WERI-Rb-1 (cell line): Measurements from ENCODE around the gene HOXC13.

Experiments
- DNase-seq: peaks from one replicate; pipeline ENCODE4 v3.0.0-alpha.2; 2020
- H3K27ac ChIP-seq: fragments of 250-450 bp; sonication (Bioruptor Pico); 2 replicates; pipeline ENCODE4 v1.5.1; 2020; ENCODE audit warnings: mild to moderate bottlenecking, moderate library complexity
- H3K27me3 ChIP-seq: fragments of 250-450 bp; sonication (Bioruptor Pico); 2 replicates; pipeline ENCODE4 v1.5.1; 2021; ENCODE audit warnings: mild to moderate bottlenecking, low read depth, moderate library complexity; ENCODE audit not compliant: insufficient read depth, severe bottlenecking
- H3K36me3 ChIP-seq: fragments of 250-450 bp; sonication (Bioruptor Pico); 2 replicates; pipeline ENCODE4 v1.5.1; 2020; ENCODE audit warnings: mild to moderate bottlenecking, moderate library complexity
- H3K4me3 ChIP-seq: 2 replicates; pipeline ENCODE4 v1.5.1; 2011; ENCODE audit warnings: low read depth, mild to moderate bottlenecking, control low read depth, low read length
- H3K9me3 ChIP-seq: fragments of 250-450 bp; sonication (Bioruptor Pico); 2 replicates; pipeline ENCODE4 v1.5.1; 2021; ENCODE audit warnings: mild to moderate bottlenecking, moderate library complexity; ENCODE audit not compliant: severe bottlenecking
- TF ChIP-seq, protein P1 (sequence below): IDR thresholded peaks from 2 replicates; pipeline ENCODE4 v1.5.1; 2011; ENCODE audit warnings: low read depth, mild to moderate bottlenecking, control low read depth, inconsistent platforms, low read length

The HOXC13 gene

DNA sequence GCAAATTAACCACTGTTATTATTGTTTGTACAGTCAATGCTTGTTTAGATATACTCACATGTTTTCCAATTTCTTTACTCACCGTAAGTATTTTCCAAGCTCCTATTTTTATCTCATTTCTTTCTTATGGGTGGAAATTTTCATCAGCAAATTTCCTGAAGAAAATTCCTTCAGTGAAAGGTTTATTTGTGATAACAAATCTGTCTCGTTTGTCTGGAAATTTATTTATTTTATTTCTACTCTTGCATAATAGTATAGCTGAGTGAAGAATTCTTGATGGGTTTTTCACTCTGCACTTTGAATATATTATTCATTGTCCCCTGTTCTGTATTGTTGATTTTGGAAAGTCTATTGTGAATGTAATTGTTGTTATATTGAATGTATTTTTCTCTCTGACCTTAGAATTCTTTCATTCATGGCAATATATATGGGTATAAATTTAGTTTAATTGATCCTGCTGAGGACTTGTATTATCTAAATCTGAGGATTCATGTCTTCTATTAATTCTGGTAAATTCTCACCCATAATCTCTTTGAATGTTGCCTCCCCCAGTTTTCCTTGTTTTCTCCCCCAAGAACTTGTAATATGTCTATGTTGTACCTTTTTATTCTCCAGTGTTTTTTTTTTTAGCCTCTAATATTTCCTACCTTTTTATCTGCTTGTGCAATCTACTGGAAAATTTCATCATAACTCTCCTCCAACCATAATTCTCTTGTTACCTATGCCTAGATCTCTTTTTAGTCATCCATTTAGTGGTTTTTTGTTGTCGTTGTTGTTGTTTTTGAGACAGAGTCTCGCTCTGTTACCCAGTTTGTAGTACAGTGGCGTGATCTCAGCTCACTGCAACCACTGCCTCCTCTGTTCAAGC, 21.6 kb upstream of the HOXC13 start:
- TF ChIP-seq, protein P1, sequence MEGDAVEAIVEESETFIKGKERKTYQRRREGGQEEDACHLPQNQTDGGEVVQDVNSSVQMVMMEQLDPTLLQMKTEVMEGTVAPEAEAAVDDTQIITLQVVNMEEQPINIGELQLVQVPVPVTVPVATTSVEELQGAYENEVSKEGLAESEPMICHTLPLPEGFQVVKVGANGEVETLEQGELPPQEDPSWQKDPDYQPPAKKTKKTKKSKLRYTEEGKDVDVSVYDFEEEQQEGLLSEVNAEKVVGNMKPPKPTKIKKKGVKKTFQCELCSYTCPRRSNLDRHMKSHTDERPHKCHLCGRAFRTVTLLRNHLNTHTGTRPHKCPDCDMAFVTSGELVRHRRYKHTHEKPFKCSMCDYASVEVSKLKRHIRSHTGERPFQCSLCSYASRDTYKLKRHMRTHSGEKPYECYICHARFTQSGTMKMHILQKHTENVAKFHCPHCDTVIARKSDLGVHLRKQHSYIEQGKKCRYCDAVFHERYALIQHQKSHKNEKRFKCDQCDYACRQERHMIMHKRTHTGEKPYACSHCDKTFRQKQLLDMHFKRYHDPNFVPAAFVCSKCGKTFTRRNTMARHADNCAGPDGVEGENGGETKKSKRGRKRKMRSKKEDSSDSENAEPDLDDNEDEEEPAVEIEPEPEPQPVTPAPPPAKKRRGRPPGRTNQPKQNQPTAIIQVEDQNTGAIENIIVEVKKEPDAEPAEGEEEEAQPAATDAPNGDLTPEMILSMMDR = no peak
- H3K27ac ChIP-seq = no peak overlapping the region
- no peak for DNase-seq
- H3K4me3 ChIP-seq = no peak overlapping the region
- no peaks in the 10 kb centered on the region for H3K9me3 ChIP-seq
- no peaks in the 10 kb centered on the region for H3K36me3 ChIP-seq
- peaks cover 70% of the 10 kb centered on the region for H3K27me3 ChIP-seq

DNA sequence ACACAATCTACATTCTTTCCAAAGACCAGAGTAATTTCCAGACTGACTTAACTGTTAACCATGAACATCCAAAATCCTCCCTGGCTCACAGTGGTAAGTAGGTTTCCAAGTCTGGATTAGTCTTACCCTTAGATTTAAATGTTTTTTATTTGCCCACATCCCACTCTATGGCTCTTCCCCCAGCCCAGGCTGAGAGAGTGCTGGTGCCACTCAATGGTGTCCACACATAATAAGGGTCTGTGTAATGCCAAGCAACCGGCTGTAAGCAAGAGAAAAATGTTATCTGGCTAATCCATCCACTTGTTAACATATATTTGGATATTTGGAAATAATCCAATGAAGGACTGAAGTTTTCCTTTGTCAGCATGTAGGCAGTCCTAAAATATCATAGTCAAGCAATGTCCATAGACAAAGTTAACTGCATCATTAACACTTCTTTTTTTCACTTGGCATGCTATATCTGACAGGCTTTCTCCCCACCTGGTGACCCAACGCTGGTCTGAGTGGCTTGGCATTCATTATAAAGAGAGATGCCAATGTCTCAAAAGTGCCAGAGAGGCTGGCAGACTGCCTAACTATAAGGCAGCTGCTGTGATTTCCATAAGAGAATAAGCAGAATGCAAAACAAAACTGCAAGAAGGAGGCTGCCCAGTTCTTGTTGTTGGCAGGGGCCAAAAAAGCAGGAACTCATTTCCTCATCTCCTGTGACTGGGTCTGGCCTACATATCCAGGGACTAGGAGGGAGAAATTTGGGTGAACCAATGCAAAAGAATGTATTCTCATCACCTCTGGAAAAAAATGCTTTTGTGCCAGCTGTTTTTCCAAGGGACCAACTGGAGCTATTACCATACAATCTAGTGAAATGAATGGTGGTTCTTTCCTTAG, 13.9 kb upstream of the HOXC13 start:
- Histone ChIP-seq H3K9me3 (peaks cover 2% of the 10 kb centered on the region), H3K4me3 (no peak overlapping the region), H3K27ac (no peak overlapping the region), H3K36me3 (no peaks in the 10 kb centered on the region), H3K27me3 (peaks cover 91% of the 10 kb centered on the region)
- TF ChIP-seq, protein P1 = no peak
- no peak for DNase-seq

DNA sequence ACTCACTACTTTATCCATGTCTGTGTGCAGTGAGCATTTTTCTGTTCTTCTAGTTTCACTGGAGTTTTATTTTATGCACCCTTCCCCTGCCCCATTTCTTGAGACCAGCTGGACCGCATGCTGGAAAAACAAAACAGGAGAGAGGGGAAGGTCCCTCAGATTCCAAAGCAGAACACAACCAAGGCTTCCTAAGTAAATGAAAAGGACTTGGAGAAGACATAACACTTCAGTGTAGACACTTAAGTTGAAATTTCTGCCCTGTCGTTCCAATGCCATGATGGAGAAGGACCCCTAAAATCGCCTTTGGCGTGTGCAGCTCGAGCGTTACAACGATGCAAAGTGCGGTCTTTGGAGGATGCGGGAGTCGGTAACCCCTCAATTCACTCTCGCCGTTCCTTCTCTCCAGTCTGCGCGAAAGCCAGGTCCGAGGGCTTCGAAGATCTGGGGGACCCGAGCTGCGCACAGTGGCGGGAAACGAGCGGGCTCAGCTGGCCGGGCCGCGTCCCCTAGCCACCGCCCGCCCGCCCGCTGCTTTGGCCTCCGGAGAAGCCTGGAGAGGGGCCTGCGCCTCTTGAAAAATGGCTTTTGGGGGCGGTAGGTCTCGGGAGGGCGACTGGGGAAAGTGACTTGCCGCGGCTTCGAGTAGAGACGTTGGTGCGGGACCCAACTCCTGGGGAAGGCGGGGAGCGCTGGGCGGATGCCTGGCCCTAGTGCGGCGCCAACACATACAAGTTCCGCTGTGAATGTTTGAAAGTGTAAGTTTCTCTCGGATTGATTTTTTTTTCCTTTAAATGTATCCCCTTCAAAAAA, 11.2 kb upstream of the HOXC13 start:
- H3K9me3 ChIP-seq = peaks cover 5% of the 10 kb centered on the region
- no peaks in the 10 kb centered on the region for H3K36me3 ChIP-seq
- H3K27me3 ChIP-seq = peaks cover 99% of the 10 kb centered on the region
- no peak overlapping the region for H3K27ac ChIP-seq
- no peak for DNase-seq
- TF ChIP-seq, protein P1 = no peak
- no peak overlapping the region for H3K4me3 ChIP-seq

DNA sequence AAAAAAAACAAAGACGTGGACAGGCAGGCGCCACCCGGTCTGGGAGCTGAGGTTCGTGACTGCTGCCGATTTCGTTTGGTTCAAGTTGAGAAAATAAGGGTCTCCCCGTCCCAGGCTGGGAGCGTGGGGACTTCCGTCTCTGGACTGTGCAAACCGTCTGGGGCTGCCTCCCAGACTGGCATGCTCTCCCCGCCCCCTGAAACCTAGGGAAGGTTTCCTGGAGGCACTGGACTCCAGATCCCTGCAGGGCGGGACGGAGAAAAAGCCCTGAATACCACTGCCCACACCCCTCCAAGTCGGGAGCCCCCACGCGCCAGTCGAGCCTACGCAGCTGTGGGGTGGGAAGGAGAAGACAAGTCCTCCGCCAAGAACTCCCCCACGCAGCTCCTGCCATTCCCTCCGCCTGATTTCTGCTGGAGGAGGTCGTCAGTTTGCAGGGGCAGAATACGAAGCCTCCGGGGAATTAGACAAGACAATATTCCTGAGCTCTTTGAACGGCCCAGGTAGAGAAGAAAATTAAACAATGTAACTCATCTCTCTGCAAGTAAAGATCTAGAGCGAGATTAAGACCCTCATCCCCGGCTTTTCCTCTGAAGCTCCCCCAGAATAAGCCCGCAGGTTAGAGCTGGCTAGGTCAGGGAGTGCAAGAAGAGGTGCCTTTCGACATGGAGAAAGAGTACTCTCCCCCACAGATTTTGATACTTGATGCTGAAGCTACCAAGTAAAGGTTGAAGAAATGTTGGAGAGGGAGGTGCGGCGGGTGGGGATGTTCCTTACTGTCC, 10.4 kb upstream of the HOXC13 start:
- Histone ChIP-seq H3K4me3 (no peak overlapping the region), H3K27me3 (peaks cover 99% of the 10 kb centered on the region)

More for the DNA sequence above, 10.4 kb upstream of the HOXC13 start:
- Histone ChIP-seq H3K36me3 (no peaks in the 10 kb centered on the region), H3K27ac (no peak overlapping the region), H3K9me3 (peaks cover 5% of the 10 kb centered on the region)
- TF ChIP-seq, protein P1 = no peak
- no peak for DNase-seq
